ENCODE data around the gene THSD7B. TPM values are rescaled to one million over a fixed set of nuclear protein-coding genes. Genes with fewer than 3 reads are reported as not detected.

Gene THSD7B
- total RNA-seq, 2 donors from 2014 or later, result 0.14 TPM; not detected in 1

DNA sequence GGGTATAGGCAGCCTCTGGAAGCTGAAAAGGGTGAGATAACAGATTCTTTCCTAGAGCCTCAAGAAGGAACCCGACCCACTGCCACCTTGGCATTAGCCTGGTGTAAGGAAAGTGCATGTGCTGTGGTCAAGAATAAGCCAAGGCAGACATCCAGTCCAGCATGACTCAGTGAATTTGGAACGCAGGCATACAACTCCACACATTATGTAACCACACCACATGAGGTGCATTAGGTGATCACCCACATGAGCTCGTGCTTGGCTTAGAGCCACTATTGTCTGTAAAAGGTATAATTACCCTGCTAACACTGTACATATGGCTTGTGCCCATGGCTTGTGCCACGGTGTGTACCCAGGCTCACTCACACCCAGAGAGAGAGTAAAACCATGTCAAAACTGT lies 615.3 kb downstream of the THSD7B start:
- ATAC-seq (no peak), DNase-seq (no peak)
- intact Hi-C loops (cut with DNase I, micrococcal nuclease), result no loop called here

DNA sequence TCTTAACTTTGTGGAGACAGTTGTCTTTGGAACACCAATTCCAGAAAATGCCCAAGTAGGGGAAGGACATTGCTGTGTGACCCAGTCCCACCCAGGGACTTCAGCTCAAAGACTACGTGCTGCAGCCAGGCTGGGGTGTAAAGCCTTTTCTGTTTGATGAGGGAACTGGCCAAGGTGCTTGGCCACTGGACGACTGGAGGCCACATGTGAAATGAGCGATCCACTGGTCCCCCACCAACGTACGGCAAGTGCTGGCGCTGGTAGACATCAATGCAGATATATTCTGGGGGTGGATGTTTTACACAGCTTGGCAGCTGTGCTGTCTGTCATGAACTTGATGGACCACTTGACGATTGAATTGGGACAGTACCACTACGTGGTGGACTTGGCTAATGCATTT lies 616.4 kb downstream of the THSD7B start:
- intact Hi-C loops (cut with DNase I, micrococcal nuclease), result no loop called here
- ATAC-seq, result no peak
- no peak for DNase-seq

DNA sequence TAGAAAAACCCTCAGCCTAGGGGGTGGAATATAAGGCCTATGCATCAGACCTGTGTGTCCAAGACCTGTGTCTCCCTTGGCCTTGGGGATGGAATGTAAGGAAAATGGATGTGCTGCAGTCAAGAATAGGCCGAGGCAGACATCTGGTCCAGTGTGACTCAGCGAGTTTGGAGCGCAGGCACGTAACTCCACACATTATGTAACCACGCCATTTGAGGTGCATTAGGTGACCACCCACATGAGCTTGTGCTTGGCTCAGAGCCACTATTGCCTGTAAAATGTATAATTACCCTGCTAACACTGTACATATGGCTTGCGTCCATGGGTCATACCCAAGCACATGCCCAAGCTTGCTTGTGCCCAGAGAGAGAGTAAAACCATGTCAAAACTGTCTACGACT lies 618.0 kb downstream of the THSD7B start:
- DNase-seq, result no peak
- intact Hi-C loops (cut with DNase I, micrococcal nuclease), result no loop called here
- no peak for ATAC-seq

DNA sequence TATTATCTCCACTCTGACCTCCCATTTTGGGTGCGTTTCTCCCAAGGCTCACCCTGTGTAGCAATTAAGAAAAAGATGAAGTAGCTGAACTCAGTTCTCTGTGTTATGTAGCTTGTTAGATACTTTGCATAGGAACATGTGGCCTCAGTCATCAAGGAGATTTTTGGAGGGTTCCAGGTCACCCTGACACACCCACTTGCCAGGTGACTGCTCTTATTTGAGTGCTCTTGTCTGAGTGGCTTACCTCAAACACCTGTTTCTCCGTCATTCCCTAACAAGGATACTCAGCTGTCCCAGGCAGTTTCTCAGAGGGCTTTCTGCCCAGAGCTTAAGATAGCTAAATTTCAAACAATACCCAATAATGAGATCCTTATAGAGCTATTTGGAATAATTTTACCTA lies 621.7 kb downstream of the THSD7B start:
- DNase-seq, result no peak
- no peak for ATAC-seq
- intact Hi-C loops (cut with DNase I, micrococcal nuclease), result no loop called here

DNA sequence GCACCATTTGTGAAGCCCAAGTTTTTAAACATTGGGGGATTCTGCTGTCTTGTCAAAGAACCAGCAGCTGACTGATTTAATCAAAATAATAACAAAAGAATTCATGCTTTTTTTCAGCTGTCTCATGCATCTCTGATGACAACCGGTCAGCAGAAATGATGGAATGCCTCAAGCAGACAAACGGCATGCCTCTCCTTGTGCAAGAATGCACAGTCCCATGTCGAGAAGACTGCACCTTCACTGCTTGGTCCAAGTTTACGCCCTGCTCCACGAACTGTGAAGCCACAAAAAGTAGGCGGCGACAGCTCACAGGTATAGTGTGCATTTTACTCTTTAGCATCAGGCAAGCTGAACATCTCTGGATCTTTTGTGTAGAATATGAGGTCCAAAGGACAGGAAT lies 640.2 kb downstream of the THSD7B start:
- DNase-seq (no peak), ATAC-seq (no peak)
- intact Hi-C loops (cut with DNase I, micrococcal nuclease), result no loop called here

DNA sequence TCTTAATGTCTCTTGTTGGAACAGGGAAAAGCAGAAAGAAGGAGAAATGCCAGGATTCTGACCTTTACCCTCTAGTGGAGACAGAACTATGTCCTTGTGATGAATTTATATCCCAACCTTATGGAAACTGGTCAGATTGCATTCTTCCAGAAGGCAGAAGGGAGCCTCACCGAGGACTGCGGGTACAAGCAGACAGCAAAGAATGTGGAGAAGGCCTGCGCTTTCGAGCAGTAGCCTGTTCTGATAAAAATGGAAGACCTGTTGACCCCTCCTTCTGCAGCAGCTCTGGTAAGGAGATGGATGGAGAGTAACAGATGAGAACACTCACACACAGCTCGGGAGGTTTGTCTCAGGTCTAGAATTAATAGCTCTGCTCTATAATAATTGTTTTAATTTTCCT lies 646.2 kb downstream of the THSD7B start:
- intact Hi-C loops (cut with DNase I, micrococcal nuclease), result no loop called here
- ATAC-seq (no peak), DNase-seq (no peak)

DNA sequence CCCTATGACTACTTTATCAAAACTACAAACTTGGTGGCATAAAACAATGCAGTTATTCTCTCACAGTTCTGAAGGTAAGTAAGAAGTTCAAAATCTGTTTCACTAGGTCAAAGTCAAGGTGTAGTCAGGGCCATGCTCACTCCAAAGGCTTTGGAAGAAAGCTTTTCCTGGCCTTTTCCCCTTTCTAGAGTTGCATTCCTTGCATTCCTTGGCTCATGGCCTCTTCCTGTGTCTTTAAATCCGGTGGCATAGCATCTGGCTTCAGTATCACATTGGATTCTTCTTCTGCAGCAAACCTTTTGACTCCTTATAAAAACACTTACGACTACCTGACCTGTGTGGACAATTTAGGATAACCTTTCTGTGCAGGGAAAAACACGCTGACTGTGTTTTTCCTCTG lies 655.4 kb downstream of the THSD7B start:
- no peak for ATAC-seq
- no peak for DNase-seq
- intact Hi-C loops (cut with DNase I, micrococcal nuclease), result no loop called here

DNA sequence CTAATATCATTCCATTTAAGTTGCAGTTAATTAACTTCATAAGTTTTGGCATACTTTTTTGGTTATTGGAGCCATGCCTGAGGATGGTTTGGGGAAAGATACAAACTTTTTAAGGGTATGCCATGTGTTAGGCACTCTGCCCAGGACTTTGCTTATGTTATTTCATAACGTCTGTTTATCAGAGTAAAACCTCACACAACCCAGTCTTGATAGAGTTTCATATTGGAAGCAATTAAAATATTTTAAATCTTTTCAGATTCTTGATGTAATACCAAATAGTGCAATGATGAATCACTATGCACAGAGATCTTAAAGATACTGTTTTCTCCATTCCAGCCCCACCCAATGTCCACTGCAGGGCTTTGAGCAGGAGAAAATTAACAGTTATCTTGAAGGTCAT lies 669.8 kb downstream of the THSD7B start:
- no peak for DNase-seq
- no peak for ATAC-seq
- intact Hi-C loops (cut with DNase I, micrococcal nuclease), result no loop called here

DNA sequence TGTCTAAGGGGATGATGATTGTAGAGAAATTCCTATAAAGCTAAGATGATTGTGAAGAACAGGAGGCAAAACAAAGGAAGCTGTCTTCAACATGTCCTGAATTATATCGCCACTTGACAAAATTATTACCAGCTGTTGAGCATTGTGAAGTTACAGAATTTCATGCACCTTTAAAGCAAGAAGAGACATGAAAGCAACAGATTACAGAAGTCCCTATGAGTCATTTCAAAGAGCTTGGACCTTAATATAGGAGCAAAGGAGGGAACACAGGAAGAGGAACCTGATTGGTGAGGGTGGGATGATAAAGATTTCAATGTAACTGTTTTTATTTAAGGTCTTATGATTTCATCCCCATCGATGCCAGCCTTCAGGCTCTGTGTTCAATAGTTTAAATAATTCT lies 672.0 kb downstream of the THSD7B start:
- ATAC-seq (no peak), DNase-seq (no peak)

DNA sequence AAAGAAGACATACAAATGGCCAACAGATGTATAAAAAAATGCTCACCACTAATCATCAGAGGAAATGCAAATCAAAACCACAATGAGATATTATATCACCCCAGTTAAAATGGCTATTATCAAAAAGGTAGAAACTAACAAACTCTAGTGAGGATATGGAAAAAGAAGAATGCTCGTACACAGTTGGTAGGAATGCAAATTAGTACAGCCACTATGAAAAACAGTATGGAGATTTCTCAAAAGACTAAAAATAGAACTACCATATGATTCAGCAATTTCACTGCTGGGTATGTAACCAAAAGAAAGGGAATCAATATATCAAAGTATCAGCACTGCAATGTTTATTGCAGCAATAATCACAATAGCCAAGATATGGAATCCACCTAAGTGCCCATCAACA lies 679.6 kb downstream of the THSD7B start:
- ATAC-seq, result no peak
- no peak for DNase-seq
- intact Hi-C loops (cut with DNase I, micrococcal nuclease), result no loop called here

More for the DNA sequence above, 672.0 kb downstream of the THSD7B start:
- intact Hi-C loops (cut with DNase I, micrococcal nuclease), result no loop called here

DNA sequence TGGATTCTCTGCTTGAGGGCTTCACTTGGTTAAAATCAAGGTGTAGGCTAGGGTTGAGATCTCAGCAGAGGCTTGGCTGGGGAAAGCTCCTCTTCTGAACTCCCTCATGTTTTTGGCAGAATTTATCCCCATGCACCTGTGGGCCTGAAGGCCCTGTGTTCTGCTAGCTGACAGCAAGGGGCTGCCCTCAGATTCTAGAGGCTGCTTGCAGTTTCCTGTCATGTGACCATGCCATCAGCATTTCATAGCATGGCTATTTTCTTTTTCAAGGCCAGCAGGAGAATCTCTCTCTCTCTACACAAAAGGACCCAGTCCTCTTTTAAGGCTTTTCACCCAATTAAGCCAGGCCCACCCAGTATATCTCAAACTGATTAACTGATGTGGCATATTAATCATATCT lies 684.1 kb downstream of the THSD7B start:
- intact Hi-C loops (cut with DNase I, micrococcal nuclease), result no loop called here
- DNase-seq (no peak), ATAC-seq (no peak)

DNA sequence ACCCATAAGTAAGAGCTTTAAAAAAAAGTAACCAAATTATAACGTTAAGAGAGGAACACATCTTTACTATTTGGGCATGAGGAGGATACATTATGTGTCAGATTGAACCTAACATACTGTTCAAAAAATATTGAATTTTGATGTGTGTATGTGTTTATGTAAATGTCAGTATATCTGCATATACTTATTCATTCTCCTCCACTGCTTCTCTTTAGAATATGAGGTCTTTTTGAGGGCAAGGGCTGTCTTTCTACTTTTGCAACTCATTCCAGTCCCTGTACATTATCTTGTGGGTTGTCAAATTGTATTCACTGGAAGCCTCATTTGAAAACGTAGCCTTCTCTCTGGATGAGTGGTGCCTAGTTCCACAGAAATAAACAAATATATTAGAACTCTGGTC lies 689.5 kb downstream of the THSD7B start:
- ATAC-seq (no peak), DNase-seq (no peak)
- intact Hi-C loops (cut with DNase I, micrococcal nuclease), result no loop called here

DNA sequence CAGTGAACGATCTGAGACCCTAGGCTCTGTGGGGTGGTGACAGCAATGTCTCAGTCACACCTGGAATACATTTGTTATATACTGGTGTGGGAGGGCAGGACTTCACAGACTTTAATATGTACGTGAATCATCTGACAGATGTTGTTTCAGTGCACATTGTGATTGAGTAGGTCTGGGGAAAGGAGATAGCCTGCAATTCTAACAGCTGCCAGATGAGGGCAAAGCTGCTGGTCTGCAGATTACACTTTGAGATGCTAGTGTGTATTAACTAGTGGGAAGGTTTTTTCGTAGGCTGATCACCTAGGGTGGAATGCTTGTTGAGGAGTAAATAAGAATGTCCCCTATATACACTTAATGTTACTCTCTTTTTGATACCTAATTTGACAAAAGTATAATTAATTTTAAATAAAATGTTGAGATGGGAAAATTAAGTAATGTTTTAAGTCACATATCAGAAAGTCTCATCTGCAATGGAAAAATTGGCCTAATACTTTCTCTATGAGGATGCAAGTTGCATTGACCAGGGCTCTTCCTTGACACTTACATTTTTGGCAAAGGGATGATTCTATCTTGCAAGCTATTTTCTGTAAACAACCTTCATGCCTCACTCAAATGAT lies 702.0 kb downstream of the THSD7B start:
- intact Hi-C loops (cut with DNase I, micrococcal nuclease), result no loop called here
- DNase-seq (peak in 1 of 2 donors; percentile 55), ATAC-seq (peak; percentile 75)

DNA sequence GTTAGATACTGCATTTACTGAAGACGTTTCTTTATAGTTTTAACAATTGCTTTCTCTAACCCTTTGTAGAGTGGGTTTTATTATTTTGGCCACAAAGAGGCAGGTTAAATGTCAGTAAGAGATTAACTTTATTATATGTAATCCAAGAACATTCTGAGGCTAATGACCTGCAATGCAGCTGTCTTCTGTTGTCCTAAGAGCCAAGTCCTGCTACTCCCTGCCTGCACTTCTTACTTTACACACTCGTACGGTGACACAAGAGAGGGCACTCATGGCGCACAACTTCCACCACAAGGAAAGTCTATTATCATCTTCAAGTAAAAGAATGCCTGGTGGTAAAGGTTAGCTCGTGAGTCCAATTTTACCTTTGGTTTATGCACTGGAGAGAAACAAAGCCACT lies 727.9 kb downstream of the THSD7B start:
- ATAC-seq (peak; percentile 98), DNase-seq (peak in 1 of 2 donors; percentile 27)
- intact Hi-C loops (cut with DNase I, micrococcal nuclease), result no loop called here

DNA sequence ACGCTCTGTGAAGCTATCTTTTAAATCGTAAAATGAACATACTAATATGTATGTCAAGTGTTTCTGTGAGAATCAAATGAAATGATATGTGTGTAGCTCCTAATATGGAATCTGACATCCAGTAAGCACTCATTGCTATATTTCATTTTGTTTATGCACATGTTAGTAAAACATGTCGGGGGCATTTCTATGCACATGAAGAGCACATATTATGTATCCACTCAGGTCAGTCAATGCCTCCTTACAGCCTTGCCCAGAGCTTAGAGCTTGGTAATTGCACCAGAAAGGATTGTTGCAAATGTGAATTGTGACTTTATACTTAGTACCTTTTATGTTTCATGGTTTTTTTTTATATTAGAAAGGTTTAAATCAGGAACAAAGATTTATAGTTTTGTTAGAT lies 735.3 kb downstream of the THSD7B start:
- no peak for DNase-seq
- ATAC-seq, result no peak
- intact Hi-C loops (cut with DNase I, micrococcal nuclease), result no loop called here

DNA sequence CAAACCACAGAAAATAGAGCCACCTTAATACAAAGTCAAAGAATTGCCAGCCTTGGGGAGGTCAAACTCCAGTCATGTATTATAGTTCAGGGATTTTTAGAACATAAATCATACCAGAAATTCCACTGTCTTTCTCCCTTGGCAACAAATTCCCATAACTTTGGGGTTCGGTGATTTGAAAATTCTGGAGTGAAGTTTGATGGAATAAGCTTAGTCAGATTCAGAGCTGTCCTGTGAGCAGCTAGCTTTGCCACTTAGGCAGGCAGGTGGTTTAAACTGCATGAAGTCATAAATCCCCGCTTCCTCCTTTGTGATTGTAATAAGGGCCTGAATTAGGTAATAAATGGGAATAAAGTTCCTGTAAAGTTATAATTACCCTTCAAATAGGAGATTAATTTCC lies 741.9 kb downstream of the THSD7B start:
- DNase-seq (no peak), ATAC-seq (peak; percentile 80)
- intact Hi-C loops (cut with DNase I, micrococcal nuclease), result no loop called here

DNA sequence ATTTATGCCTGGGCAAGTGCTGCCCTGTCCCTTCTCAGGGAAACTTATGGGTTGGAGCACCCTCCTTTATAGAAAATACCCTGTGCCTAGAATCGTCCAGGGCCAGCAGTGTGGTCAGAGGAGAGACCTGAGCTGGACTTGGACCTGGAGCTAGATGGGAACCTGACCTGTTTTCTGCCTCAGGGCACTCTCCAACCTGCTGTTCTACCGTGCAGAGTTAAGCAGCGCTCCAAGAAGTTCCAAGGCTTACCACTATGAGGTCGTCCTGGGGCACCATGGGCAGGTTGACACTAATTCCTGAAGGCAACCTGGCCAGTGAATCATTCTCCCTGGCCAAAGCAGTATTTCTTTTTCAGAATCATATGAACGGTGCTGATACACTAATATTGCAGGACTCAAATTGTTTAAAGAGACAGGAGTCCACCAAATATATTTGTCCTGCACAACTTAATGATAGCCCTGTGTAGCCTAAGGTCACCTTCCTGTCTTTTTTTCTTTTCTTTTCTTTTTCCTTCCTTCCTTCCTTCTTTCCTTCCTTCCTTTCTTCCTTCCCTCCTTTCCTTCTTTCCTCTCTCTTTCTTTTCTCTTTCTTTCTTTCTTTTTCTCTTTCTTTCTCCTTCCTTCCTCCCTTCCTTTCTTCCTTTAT lies 743.5 kb downstream of the THSD7B start:
- intact Hi-C loops (cut with DNase I, micrococcal nuclease), result no loop called here
- ATAC-seq, result no peak
- no peak for DNase-seq

DNA sequence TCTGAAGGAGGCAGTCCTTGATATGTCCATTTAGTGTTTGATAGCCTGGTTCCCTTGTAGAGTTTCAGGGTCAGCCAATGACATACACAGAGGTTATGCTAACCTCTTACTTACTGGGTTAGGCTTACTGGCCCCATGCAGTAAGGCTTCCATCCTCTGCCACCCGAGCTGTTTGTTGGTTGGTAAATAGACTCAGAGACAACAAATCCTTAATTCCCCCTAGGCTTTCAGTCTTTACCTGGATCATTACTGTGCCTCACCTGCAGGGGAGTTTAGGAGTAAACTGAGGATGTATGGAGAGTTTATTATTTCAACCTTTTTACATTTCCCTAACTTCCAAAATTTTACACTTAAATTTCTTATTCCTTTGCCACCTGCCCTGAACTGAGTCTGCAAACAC lies 746.2 kb downstream of the THSD7B start:
- no peak for DNase-seq

DNA sequence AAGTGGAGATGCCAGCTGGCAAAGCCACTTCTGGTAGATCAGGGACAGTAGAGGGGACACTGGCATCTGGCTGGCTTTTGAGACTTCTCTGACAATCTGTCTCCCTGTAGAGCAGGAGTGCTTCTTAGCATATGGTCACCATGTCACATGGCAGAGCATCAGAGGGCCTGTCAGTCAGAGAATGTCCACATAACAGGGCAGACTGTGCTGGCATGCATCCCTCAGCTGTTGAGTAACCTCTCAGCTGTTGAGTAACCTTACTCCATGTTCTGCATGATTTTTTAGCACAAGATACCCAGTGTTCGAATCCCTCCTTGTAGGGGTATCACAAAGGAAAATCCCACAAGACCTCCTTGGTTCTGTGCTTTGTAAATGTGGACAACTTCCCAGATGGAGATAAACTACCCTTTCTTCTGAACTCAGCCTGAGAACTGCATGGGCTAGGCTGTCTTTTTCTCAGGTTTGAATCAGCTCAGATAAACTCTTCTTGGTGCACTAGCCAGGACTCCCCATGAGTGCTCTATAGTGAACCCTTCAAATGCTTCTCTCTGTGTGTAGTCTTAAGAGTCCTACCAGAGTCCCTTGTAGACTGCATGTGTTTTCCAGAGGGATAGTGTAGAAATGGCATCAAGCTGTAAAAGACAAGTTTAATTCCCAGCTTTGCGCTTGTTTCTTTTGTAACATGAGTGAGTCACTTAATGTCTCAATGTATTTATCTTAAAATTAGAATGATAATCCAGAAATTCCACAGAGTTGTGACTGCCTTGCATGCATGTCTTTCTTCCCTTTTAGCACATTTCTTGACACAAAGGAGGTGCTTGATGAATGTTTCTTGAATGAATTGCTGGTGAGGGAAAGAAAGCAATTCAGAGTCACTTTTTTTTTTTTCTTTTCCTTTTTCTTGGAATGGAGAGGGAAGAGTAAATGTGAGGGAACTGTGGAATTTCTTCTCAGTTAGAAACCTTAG lies 756.6 kb downstream of the THSD7B start:
- DNase-seq, result no peak
- ATAC-seq, result no peak
- intact Hi-C loops (cut with DNase I, micrococcal nuclease), result no loop called here

More for the DNA sequence above, 746.2 kb downstream of the THSD7B start:
- intact Hi-C loops (cut with DNase I, micrococcal nuclease), result no loop called here
- ATAC-seq, result no peak

DNA sequence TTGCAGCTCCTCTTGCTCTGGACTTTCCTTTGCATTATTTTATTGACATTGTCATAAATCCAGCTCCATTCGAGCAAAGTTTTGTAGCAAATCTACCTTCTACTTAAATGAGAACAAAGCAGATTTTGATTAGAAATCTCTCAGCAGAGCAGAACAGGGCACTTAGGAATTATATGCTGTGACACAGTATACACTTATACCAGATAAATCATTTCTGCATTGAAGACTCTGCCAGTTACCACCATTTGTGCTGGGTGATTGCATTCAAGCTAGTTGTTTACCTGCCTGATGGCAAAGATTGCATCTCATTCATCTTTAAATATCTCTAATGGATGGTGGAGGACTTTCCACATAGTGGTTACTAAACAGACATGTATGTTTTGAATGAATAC lies 757.3 kb downstream of the THSD7B start:
- intact Hi-C loops (cut with DNase I, micrococcal nuclease), result no loop called here
- DNase-seq (no peak), ATAC-seq (no peak)
